HG03439 (cell line): ENCODE measurements around the gene TUBA1B.
A peak's percentile ranks its signal among the peaks of the same experiment; 100 is the strongest.
"Not testable (repeated sequence)": the region's sequence is repeated elsewhere in the genome, so short reads cannot be mapped to it uniquely, and the experiment has no call there.

Experiments
- ATAC-seq: cut with Tn5 transposase; IDR thresholded peaks from one replicate; pipeline ENCODE4 v1.9.1; 2021; ENCODE audit warnings: mild to moderate bottlenecking, moderate library complexity; ENCODE audit not compliant: unreplicated experiment

Gene TUBA1B

DNA sequence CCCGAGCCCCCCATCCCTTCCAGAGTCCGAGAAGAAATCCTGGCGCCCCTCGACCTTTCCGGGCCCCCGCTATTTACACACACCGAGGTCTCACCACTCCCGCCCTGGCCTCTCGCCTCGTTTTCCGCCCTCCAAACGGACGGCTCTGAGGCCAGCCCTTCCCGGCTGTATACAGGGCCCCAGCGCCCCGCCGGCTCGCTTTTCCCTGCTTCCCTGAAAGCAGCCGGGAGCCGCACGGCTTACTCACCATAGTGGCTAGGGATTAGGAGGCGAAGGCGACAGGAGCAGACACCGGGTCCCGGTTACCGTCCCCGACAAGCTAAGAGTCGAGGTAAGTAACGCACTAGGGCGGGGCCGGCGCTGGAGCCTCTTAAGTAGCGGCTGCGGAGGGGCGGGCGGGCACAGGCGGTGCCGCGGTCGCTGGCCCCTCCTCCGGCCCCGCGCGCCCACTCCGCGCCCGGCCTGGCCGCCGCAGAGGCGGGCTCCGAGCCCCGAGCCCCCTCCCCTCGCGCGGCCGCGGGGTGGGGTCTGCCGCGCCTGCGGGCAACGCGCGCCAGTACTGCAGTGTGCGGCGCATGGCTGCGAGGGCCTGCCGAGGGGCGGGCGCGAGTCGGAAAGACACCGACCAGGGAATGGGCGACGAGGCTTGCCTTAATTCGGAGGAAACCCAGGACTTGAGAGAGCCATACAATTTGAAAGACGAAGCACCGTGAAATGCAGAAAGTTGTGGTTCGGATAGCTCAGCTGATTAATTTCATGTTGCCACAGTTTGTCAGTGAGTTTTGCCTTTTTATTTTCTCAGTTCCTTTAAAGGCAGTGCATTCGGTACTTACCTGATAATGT is at the start of gene TUBA1B:
Gene TUBA1B (minus strand): TSS at position 345 of the 843 bp plus-strand sequence. CDS start 95 bp downstream, at position 250.
- peak; percentile 68 for ATAC-seq

- ATAC-seq: no peak
These were observed 43.0 kb upstream of the TUBA1B start for GRCh38 chr12:49174218-49174617.

GRCh38 chr12:49170924-49171323 is 39.7 kb upstream of the TUBA1B start:
- ATAC-seq: no peak

DNA sequence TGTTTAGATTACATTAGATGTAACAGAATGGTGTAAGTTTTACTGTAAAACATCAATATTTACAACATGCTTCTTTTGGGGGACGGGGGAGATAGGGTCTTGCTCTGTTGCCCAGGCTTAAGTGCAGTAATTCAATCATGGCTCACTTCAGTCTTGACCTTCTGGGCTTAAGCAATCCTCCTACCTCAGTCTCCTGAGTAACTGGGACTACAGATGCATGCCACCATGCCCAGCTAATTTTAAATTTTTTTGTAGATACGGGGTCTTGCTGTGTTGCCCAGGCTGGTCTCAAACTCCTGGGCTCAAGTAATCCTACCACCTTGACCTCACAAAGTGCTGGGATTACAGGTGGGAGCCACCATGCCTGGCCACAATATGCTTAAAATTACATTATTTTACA is 33.9 kb upstream of the TUBA1B start:
- no peak for ATAC-seq

DNA sequence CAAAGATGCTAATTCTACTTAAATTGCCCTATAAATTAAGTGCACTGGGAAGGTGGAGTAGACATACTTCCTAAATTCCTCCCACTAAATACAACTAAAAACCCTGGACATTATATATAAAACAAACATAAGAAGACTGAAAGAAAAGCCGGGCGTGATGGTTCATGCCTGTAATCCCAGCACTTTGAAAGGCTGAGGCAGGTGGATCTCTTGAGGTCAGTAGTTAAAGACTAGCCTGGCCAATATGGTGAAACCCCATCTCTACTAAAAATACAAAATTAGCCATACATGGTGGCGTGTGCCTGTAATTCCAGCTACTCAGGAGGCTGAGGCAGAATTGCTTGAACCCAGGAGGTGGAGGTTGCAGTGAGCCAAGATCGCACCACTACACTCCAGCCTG is 30.7 kb upstream of the TUBA1B start:
- not testable (repeated sequence) for ATAC-seq

GRCh38 chr12:49161092-49161795 is 30.0 kb upstream of the TUBA1B start:
- no peak for ATAC-seq

GRCh38 chr12:49160399-49160798 is 29.2 kb upstream of the TUBA1B start:
- ATAC-seq: no peak

DNA sequence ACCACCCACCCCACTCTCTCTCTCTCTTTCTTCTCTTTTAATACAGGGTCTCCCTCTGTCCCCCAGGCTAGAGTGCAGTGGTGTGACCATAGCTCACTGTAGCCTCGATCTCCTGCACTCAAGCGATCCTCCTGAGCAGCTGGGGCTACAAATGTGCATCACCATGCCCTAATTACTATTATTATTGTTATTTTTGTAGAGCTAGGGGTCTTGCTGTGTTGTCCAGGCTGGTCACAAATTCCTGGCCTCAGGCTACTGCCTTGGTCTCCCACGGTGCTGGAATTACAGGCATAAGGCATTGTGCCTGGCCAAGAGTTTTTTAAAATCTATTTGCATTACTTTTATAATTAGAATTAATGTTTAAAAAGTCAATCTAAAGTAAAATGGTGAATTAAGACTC is 23.0 kb upstream of the TUBA1B start:
- ATAC-seq: no peak

- ATAC-seq: no peak
These were observed 16.2 kb upstream of the TUBA1B start for GRCh38 chr12:49147384-49147783.

- ATAC-seq: no peak
These were observed 15.2 kb upstream of the TUBA1B start for GRCh38 chr12:49146406-49146805.

GRCh38 chr12:49144384-49144783 is 13.2 kb upstream of the TUBA1B start:
- no peak for ATAC-seq

DNA sequence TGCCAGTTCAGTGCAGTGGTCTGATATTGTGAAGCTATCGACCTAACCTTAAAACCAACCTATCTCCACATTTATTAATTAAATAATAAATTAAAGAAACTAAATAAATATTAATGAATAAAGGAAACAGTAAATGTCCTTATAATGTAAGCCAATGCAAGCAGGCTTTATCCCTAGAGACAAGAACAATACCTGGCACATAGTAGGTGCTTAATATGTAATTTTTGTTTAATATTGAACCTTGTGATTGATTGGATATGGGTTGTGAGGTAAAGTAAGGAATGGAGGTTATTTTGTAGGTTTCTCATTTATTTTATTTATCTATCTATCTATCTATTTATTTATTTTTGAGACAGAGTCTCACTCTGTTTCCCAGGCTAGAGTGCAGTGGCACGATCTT is 7.8 kb upstream of the TUBA1B start:
- no peak for ATAC-seq

DNA sequence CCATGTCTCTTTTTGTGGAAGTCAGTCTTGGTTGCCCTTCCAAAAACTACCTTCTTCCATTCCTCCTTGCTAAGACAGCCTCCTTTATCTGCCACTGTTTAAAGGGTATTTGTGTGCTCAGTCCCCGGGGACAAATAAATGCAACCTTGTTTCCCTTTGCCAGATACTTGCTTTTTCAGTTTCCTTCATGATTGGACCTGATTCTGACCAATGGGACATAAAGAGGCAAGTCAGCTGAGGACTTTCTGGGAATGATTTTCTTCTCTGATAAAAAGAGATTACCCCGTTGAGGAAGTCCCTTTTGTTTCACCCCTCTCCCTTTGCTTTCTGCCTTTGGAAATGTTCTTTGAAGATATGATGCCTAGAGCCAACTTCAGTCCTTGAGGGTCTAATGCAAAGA is 7.4 kb upstream of the TUBA1B start:
- ATAC-seq: no peak

- no peak for ATAC-seq
These were observed 6.3 kb upstream of the TUBA1B start for GRCh38 chr12:49137476-49137875.

DNA sequence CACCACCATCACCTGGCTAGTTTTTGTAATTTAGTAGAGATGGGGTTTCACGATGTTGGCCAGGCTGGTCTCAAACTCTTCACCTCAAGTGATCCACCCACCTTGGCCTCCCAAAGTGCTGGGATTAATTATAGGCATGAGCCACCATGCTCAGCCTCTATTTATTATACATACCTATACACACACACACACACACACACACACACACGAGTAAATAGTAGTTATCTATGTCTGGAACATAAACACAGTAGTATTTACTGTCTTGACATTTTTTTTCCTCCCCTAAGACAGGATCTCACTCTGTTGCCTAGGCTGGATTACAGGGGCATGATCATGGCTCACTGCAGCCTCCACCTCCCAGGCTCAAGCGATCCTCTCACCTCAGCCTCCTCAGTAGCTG is 5.8 kb upstream of the TUBA1B start:
- not testable (repeated sequence) for ATAC-seq

GRCh38 chr12:49133590-49133989 is 2.4 kb upstream of the TUBA1B start:
- no peak for ATAC-seq

DNA sequence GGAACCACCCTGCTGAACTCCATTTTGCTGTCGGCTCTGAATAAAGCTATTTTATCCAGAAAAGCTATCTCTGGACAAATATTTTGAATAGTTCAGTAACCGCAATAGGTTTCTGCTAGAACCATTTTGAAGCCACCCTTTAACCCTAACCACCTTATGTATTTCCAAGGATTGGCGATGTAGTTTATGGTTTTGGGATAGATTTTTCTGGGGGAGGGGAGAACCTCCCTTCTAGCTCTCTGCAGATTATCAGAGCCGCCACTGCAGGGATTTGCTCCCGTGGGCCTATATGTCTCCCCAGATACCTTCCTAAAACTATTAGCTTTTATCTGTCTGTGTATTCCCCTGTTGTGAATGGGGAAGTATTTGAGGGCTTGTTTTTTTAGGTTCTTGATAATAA is 1.8 kb upstream of the TUBA1B start:
- no peak for ATAC-seq

- peak; percentile 3 for ATAC-seq
These were observed 783 bp upstream of the TUBA1B start for GRCh38 chr12:49131894-49132461.

GRCh38 chr12:49130151-49131050 is 794 bp downstream of the TUBA1B start:
- ATAC-seq: peak; percentile 61

GRCh38 chr12:49129332-49130150 is 1.7 kb downstream of the TUBA1B start:
- no peak for ATAC-seq
